Posterior vena cava (tissue), 2 donors: Measurements from ENCODE around the gene PAQR7. TPM values are rescaled to one million over a fixed set of nuclear protein-coding genes. Genes with fewer than 3 reads are reported as not detected.
"Not testable (repeated sequence)": the region's sequence is repeated elsewhere in the genome, so short reads cannot be mapped to it uniquely, and the experiment has no call there.

Experiments used
- DNase-seq: peaks from one replicate; pipeline ENCODE4 v3.0.0-alpha.2; 2020; ENCODE audit warnings: low spot score
- intact Hi-C, 2 donors: fragments of 100-400 bp; cut with DNase I; formaldehyde crosslinking; loops; one replicate each; pipeline versions ENCODE4 v1.14.1 to v1.14.2; 2022 to 2023
- total RNA-seq, 2 donors: library from RNA; stranded (reverse); fragmentation: NEBNext Ultra II Directional; extraction: Animal tissue kit (Norgen Biotek cat#: 25700); gene quantifications; one replicate each; pipeline ENCODE4 v1.2.1, GENCODE V29; 2021
- donor health status: DM: yes; HTN: yes; CAD: no.
- donor health status: DM: yes; HTN: yes; CAD: no.

The PAQR7 gene
- total RNA-seq, 2 donors from 2014 or later = 5.9 to 7.1 TPM

DNA sequence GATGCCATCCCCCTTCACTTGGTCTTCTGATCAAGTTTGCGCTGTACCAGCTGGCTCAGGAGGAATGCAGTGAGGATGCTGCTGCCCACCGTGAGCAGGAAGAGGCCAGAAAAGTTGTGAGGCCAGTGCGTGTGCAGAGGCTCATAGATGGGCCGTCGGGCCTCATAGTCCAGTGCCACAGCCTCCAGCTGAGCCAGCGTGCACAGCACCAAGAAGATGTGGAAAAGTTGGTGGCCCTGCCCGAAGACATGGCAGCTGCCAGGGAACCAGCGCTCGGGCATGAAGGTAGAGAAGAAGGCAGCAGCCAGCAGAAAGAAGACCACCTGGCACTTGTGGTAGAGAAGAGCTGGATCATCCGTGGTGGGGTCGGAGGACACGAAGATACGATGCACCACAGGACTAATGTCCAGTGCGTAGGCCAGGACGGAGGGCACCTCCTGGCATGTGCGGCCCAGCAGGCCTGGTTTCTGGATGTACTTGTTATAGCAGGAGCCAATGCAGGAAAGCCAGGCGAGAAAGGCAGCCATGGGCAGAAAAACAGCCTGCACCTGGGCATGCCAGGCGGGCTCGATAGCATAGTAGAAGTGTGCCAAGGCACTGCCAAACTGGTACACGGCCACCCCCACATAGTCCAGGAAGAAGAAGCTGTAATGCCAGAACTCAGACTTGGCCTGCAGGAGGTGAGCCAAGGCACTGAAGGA is 12.6 kb downstream of the PAQR7 start:
- DNase-seq = no peak
- intact Hi-C loops = no loop called here

DNA sequence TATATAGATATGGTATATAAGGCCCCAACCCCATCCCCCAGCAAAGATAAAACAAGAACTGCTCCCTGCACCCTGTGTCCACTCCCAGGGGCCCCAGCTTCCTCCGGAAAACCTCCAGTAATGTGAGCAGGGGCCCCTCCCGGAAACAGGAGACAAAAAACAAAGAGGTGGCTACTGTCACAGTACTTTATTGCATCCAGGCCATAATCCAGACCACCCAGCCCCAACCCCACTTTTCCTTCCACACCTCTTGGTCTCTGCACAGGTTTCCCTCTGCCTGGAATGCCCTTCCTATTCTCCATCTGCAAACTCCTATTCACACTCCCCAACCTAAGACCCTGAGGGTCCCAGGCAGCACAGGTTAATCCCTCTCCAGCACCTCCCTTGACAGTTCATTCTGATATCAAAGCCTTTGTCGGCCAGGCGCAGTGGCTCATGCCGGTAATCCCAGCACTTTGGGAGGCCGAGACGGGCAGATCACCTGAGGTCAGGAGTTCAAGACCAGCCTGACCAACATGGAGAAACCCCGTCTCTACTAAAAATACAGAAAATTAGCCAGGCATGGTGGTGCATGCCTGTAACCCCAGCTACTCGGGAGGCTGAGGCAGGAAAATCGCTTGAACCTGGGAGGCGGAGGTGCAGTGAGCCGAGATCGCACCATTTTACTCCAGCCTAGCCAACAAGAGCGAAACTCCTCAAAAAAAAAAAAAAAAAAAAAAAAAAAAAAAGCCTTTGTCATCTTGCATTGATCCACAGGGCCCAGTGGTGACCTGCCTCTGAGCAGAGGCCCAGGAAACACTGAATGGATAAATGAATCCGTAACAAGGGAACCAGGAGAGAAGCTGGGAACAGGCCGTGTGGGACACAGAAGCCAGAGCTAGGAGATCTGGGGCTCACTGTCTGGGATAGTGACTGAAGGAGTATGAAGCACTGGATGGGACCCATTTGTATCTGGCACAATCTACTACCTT is 13.9 kb downstream of the PAQR7 start:
- intact Hi-C loops = no loop called here
- no peak for DNase-seq

GRCh38 chr1:25858906-25859789 is 16.4 kb downstream of the PAQR7 start, which contains the start of gene AUNIP:
Gene AUNIP (minus strand): TSS chr1:25859457. CDS start chr1:25859357, 100 bp downstream.
- DNase-seq = peak; percentile 97
- intact Hi-C loops = no loop called here

- no peak for DNase-seq
Observed at GRCh38 chr1:25858494-25858893, 17.0 kb downstream of the PAQR7 start.

GRCh38 chr1:25856856-25857255 is 18.7 kb downstream of the PAQR7 start:
- intact Hi-C loops = no loop called here
- no peak for DNase-seq

More at GRCh38 chr1:25858494-25858893, 17.0 kb downstream of the PAQR7 start:
- intact Hi-C loops = no loop called here

DNA sequence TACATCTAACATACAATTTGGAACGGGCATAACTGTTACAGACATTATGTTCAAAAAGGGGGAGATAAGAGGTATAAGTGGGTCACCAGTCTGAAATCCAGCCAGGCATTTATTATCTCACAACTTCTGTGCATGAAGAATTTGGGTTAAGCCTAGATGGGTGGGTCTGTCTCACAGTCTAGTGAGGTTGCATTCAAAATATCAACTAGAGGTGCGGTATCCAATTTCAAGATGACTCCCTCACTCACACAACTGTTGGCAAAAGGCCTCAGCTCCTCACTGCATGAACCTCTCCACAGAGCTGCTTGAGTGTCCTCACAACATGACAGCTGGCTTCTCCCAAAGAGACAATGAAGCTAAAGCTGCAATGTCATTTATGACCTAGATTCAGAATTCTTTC is 21.0 kb downstream of the PAQR7 start:
- no peak for DNase-seq
- intact Hi-C loops = no loop called here

GRCh38 chr1:25848531-25848930 is 27.0 kb downstream of the PAQR7 start:
- no peak for DNase-seq
- intact Hi-C loops = no loop called here

- intact Hi-C loops = no loop called here
- no peak for DNase-seq
Observed at GRCh38 chr1:25847929-25848328, 27.6 kb downstream of the PAQR7 start.

DNA sequence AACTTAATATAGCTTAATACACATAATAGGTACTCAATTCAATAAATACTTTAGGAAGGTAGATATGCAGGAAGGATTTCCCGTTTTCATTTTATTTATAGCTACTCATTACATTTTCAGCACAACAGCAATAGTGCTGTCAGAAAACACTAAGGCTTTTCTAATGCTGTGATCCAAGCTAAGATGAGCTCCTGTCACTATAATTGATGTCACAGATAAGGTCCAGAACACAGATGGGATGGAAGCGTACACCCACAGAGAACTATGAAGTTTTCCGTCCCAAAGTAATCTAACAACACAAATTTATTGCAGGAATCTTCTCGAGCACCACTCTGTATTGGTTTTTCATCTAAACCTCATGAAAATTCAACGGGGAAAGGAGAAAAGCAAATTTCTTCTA is 29.8 kb downstream of the PAQR7 start:
- intact Hi-C loops = no loop called here
- no peak for DNase-seq

DNA sequence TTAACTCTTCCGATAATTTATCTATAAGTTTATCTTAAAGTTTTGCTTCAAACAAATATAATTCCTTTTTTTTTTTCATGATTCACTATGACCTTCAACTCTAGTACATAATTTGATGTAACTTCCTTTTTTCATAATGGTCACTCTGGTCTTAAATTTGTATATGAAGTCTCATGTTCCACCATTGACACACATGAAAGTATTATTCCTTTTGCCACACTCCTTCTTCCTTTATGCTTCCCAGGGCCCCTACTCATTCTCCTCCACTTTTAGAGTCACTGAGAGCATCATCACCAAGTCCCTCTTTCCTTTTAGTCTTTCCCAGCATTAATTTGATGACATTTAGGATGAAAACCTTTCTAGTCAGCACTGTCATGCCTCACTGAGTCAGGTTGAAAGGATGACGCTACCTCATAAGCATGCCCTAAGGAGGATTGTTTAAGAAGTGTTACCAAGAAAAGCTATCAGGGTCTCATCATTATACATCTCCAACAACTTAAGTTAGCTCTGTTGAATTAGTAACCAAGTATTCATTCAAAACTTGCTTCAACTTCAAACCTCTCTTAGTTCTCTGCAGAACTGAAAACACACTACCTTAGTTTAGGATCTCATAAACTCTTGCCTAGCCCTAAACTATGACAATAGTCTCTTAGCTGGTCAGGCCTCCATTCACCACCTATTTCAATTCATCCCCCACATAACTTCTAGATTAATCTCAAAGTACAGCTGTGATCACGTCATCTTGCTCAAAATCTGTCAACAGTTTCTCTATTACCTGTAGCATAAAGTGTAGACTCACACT is 30.8 kb downstream of the PAQR7 start:
- no peak for DNase-seq
- intact Hi-C loops = no loop called here

GRCh38 chr1:25843483-25843882 is 32.0 kb downstream of the PAQR7 start:
- DNase-seq = no peak

GRCh38 chr1:25839808-25840207 is 35.7 kb downstream of the PAQR7 start:
- intact Hi-C loops, DNase-seq: not testable (repeated sequence)

More at GRCh38 chr1:25843483-25843882, 32.0 kb downstream of the PAQR7 start:
- intact Hi-C loops = no loop called here

- intact Hi-C loops = no loop called here
- DNase-seq = no peak
Observed at GRCh38 chr1:25837262-25837875, 38.1 kb downstream of the PAQR7 start.

- intact Hi-C loops = no loop called here
- no peak for DNase-seq
Observed at GRCh38 chr1:25836695-25837094, 38.8 kb downstream of the PAQR7 start.

- no peak for DNase-seq
- intact Hi-C loops = no loop called here
Observed at GRCh38 chr1:25834894-25835293, 40.6 kb downstream of the PAQR7 start.

DNA sequence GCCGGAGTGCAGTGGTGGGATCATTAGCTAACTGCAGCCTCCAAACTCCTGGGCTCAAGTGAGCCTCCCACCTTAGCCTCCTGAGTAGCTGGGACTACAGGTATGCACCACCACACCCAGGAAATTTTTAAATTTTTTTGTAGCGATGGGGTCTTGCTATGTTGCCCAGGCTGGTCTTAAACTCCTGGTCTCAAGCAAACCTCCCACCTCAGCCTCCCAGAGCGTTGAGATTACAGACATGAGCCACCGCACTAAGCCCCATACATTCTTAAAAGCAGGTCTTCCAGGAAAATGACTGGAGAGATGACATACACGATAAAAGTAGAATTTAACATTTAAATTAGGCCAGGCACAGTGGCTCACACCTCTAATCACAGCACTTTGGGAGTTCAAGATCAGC is 42.4 kb downstream of the PAQR7 start:
- DNase-seq = no peak
- intact Hi-C loops = no loop called here

- intact Hi-C loops = no loop called here
Observed at GRCh38 chr1:25832336-25833037, 43.0 kb downstream of the PAQR7 start.

More at GRCh38 chr1:25832336-25833037, 43.0 kb downstream of the PAQR7 start:
- no peak for DNase-seq
